Osteocyte (in vitro differentiated cells): ENCODE data around the gene LPCAT3. TPM values are rescaled to one million over a fixed set of nuclear protein-coding genes. Genes with fewer than 3 reads are reported as not detected.

ENCODE experiments used
- DNase-seq: peaks from one replicate; pipeline ENCODE4 v3.0.0; 2021; ENCODE audit warnings: mixed read lengths; ENCODE audit not compliant: unreplicated experiment; ENCODE audit errors: extremely low spot score
- H3K27ac Mint-ChIP-seq: one replicate; pipeline ENCODE4 v1.8.0; 2021; ENCODE audit warnings: mild to moderate bottlenecking, mixed read lengths; ENCODE audit not compliant: unreplicated experiment
- H3K27me3 Mint-ChIP-seq: one replicate; pipeline ENCODE4 v1.8.0; 2021; ENCODE audit warnings: mixed read lengths; ENCODE audit not compliant: unreplicated experiment
- H3K36me3 Mint-ChIP-seq: one replicate; pipeline ENCODE4 v1.8.0; 2021; ENCODE audit warnings: mixed read lengths; ENCODE audit not compliant: unreplicated experiment
- H3K4me1 Mint-ChIP-seq: one replicate; pipeline ENCODE4 v1.8.0; 2021; ENCODE audit warnings: mixed read lengths; ENCODE audit not compliant: unreplicated experiment
- H3K4me3 Mint-ChIP-seq: one replicate; pipeline ENCODE4 v1.8.0; 2021; ENCODE audit warnings: mild to moderate bottlenecking, moderate library complexity, mixed read lengths; ENCODE audit not compliant: unreplicated experiment
- H3K9me3 Mint-ChIP-seq: one replicate; pipeline ENCODE4 v1.8.0; 2021; ENCODE audit warnings: mixed read lengths; ENCODE audit not compliant: unreplicated experiment
- total RNA-seq: library from RNA; stranded (reverse); gene quantifications from 2 replicates; pipeline ENCODE4 v1.2.1, GENCODE V29; 2021
- TF ChIP-seq, protein P1 (sequence below): fragments of 200-600 bp; sonication (generic); IDR thresholded peaks from 2 replicates; pipeline ENCODE4 v1.5.0; 2021; ENCODE audit warnings: antibody characterized with exemption, mild to moderate bottlenecking, moderate library complexity

LPCAT3 gene
- total RNA-seq, 1 donor from 2014 or later: 33.2 TPM

DNA sequence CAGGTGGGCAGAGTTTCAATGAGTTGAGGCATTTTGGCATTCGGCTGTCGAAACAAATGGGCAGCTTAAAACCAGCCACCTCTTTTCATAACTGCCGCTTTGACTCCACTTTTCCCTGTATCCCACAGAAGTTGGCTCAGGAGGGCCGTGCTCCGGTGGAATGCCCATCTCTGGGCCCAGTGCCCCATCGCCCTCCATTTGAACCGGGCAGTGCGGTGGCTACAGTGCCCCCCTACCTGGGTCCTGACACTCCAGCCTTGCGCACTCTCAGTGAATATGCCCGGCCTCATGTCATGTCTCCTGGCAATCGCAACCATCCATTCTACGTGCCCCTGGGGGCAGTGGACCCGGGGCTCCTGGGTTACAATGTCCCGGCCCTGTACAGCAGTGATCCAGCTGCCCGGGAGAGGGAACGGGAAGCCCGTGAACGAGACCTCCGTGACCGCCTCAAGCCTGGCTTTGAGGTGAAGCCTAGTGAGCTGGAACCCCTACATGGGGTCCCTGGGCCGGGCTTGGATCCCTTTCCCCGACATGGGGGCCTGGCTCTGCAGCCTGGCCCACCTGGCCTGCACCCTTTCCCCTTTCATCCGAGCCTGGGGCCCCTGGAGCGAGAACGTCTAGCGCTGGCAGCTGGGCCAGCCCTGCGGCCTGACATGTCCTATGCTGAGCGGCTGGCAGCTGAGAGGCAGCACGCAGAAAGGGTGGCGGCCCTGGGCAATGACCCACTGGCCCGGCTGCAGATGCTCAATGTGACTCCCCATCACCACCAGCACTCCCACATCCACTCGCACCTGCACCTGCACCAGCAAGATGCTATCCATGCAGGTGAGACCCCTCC is 79.7 kb downstream of the LPCAT3 start:
- TF ChIP-seq, protein P1, sequence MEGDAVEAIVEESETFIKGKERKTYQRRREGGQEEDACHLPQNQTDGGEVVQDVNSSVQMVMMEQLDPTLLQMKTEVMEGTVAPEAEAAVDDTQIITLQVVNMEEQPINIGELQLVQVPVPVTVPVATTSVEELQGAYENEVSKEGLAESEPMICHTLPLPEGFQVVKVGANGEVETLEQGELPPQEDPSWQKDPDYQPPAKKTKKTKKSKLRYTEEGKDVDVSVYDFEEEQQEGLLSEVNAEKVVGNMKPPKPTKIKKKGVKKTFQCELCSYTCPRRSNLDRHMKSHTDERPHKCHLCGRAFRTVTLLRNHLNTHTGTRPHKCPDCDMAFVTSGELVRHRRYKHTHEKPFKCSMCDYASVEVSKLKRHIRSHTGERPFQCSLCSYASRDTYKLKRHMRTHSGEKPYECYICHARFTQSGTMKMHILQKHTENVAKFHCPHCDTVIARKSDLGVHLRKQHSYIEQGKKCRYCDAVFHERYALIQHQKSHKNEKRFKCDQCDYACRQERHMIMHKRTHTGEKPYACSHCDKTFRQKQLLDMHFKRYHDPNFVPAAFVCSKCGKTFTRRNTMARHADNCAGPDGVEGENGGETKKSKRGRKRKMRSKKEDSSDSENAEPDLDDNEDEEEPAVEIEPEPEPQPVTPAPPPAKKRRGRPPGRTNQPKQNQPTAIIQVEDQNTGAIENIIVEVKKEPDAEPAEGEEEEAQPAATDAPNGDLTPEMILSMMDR: no peak
- H3K4me1 Mint-ChIP-seq: peaks cover 48% of the 10 kb centered on the region
- H3K9me3 Mint-ChIP-seq: no peaks in the 10 kb centered on the region

DNA sequence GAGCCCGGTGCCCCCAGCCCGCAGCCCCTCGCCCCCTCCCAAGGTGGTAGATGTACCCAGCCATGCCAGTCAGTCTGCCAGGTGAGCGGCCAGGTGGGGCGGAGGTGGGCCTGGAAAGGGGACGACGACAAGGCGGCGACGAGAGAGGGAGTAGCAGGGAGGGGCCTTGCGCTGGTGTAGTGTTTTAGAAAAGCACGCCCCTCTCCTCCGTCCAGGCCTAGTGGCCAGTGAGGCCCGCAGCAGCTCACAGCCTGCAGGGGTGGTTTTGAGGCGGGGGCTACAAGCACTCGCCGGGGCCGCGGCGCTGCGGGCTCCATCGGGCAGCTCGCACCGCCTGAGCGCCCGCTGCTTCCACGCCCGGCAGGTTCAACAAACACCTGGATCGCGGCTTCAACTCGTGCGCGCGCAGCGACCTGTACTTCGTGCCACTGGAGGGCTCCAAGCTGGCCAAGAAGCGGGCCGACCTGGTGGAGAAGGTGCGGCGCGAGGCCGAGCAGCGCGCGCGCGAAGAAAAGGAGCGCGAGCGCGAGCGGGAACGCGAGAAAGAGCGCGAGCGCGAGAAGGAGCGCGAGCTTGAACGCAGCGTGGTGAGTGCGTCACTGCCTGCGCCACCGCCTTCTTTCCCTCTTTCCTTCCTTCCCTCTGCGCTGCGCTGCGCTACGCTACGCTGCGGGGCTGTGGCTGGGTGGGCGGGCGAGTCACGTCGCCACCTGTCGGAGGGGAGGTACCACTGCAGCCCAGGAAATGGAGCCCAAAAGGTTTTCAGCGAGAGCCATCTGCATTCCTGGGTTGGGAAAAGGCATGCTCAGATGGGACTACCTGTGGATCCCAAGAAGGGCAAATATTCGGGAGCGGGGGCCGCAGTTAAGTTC is 80.6 kb downstream of the LPCAT3 start:
- TF ChIP-seq, protein P1: peak; percentile 93
- no peaks in the 10 kb centered on the region for H3K9me3 Mint-ChIP-seq
- peak overlapping the region; percentile 78 for H3K4me3 Mint-ChIP-seq
- no peaks in the 10 kb centered on the region for H3K27me3 Mint-ChIP-seq
- peaks cover 45% of the 10 kb centered on the region for H3K4me1 Mint-ChIP-seq
- H3K27ac Mint-ChIP-seq: peak overlapping the region; percentile 82
- peak; percentile 97 for DNase-seq
- H3K36me3 Mint-ChIP-seq: peaks cover 32% of the 10 kb centered on the region

More for the DNA sequence above, 79.7 kb downstream of the LPCAT3 start:
- H3K27me3 Mint-ChIP-seq: no peaks in the 10 kb centered on the region
- no peak for DNase-seq
- peaks cover 30% of the 10 kb centered on the region for H3K36me3 Mint-ChIP-seq
- H3K27ac Mint-ChIP-seq: peak overlapping the region; percentile 82
- peak overlapping the region; percentile 78 for H3K4me3 Mint-ChIP-seq

DNA sequence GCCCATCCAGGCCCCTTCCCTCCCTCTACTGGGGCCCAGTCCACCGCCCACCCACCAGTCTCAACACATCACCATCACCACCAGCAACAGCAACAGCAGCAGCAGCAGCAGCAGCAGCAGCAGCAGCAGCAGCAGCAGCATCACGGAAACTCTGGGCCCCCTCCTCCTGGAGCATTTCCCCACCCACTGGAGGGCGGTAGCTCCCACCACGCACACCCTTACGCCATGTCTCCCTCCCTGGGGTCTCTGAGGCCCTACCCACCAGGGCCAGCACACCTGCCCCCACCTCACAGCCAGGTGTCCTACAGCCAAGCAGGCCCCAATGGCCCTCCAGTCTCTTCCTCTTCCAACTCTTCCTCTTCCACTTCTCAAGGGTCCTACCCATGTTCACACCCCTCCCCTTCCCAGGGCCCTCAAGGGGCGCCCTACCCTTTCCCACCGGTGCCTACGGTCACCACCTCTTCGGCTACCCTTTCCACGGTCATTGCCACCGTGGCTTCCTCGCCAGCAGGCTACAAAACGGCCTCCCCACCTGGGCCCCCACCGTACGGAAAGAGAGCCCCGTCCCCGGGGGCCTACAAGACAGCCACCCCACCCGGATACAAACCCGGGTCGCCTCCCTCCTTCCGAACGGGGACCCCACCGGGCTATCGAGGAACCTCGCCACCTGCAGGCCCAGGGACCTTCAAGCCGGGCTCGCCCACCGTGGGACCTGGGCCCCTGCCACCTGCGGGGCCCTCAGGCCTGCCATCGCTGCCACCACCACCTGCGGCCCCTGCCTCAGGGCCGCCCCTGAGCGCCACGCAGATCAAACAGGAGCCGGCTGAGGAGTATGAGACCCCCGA is 81.4 kb downstream of the LPCAT3 start:
- Mint-ChIP-seq H3K27ac (peak overlapping the region; percentile 82), H3K4me3 (peak overlapping the region; percentile 78), H3K4me1 (peaks cover 46% of the 10 kb centered on the region), H3K36me3 (peaks cover 32% of the 10 kb centered on the region), H3K9me3 (no peaks in the 10 kb centered on the region), H3K27me3 (no peaks in the 10 kb centered on the region)
- DNase-seq: no peak
- TF ChIP-seq, protein P1: no peak

DNA sequence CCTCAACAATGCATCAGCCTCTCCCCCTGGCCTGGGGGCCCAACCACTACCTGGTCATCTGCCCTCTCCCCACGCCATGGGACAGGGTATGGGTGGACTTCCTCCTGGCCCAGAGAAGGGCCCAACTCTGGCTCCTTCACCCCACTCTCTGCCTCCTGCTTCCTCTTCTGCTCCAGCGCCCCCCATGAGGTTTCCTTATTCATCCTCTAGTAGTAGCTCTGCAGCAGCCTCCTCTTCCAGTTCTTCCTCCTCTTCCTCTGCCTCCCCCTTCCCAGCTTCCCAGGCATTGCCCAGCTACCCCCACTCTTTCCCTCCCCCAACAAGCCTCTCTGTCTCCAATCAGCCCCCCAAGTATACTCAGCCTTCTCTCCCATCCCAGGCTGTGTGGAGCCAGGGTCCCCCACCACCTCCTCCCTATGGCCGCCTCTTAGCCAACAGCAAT is 82.1 kb downstream of the LPCAT3 start:
- H3K27me3 Mint-ChIP-seq: no peaks in the 10 kb centered on the region
- DNase-seq: no peak
- H3K4me3 Mint-ChIP-seq: peak overlapping the region; percentile 78
- peak overlapping the region; percentile 82 for H3K27ac Mint-ChIP-seq
- H3K9me3 Mint-ChIP-seq: no peaks in the 10 kb centered on the region
- peaks cover 32% of the 10 kb centered on the region for H3K36me3 Mint-ChIP-seq
- H3K4me1 Mint-ChIP-seq: peaks cover 45% of the 10 kb centered on the region
- TF ChIP-seq, protein P1: no peak
